Measurements from ENCODE around the gene KRTAP12-4.
"Not testable (repeated sequence)": the region's sequence is repeated elsewhere in the genome, so short reads cannot be mapped to it uniquely, and the experiment has no call there.

KRTAP12-4 gene

DNA sequence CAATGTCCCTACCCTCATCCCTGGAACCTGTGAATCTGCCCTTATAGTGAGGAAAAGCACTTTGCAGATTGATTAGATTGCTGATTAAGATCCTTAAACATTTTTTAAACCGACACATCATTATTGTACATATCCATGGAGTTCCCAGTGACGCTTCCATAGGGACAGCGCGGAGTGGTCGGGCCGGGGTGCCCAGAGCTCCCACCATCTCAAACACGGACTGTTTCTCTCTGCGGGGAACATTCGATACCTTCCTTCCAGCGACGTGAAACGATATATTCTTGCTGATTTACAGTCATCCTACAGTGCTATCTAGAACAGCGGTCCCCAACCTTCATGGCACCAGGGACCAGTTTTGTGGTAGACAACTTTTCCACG is 46.6 kb upstream of the KRTAP12-4 start:
- in situ Hi-C loops (cut with HindIII; ENCODE audit: low sequenced_read_pairs), result no loop called here
- no peak for DNase-seq (ENCODE audit: low read depth)
- H3K4me3 ChIP-seq (ENCODE audit: low read depth, low read length), result no peak overlapping the region
- TF ChIP-seq, protein P1, sequence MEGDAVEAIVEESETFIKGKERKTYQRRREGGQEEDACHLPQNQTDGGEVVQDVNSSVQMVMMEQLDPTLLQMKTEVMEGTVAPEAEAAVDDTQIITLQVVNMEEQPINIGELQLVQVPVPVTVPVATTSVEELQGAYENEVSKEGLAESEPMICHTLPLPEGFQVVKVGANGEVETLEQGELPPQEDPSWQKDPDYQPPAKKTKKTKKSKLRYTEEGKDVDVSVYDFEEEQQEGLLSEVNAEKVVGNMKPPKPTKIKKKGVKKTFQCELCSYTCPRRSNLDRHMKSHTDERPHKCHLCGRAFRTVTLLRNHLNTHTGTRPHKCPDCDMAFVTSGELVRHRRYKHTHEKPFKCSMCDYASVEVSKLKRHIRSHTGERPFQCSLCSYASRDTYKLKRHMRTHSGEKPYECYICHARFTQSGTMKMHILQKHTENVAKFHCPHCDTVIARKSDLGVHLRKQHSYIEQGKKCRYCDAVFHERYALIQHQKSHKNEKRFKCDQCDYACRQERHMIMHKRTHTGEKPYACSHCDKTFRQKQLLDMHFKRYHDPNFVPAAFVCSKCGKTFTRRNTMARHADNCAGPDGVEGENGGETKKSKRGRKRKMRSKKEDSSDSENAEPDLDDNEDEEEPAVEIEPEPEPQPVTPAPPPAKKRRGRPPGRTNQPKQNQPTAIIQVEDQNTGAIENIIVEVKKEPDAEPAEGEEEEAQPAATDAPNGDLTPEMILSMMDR (IDR thresholded peaks at IDR 0.05; ENCODE audit: low read depth, low read length, missing control alignments), result no peak

DNA sequence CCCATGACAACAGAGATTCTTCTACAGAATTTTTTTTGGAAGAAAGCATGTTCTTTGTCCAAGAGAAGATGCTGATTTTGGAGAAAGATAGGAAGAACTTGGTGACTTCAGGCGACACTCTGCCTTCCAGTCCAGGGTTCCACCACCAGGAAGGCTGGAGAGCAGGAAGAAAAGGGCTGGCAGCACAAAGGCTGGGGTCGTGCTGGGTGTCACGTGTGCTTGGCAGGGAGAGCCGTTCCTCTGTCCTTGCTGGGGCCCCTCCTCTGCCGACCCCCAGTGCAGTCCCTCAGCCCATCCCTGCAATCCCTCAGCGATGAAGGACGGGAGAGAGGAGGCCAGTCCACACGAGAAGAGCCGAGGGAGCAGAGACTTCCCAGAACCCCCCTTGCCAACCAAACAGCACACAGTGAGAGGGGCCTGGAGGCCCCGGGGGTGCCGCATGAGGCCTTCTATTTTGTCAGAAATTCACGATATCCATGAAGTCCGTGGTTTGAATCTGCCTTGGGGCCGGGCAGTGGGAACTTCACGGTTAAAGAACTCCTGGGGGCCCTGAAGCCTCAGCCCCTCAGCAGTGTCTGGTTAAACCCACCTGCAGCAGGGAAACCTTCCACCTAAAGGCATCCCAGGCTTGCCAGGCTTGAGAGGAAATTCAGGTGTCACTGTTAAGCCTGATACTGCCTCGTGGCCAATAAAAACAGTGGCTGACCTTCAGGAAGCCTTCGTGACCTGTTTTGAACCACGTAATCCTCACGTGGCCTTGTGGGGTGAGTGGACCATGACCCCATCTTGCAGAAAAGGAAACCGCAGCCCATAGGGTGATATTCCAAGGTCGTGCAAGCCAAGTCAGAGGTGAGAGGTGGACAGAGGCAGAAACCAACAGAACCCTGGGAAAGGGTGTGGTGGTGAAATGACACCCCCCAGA is 45.9 kb upstream of the KRTAP12-4 start:
- in situ Hi-C loops (cut with HindIII; ENCODE audit: low sequenced_read_pairs), result no loop called here
- no peak overlapping the region for H3K4me3 ChIP-seq (ENCODE audit: low read depth, low read length)
- no peak for DNase-seq (ENCODE audit: low read depth)
- TF ChIP-seq, protein P1 (IDR thresholded peaks at IDR 0.05; ENCODE audit: low read depth, low read length, missing control alignments), result no peak

DNA sequence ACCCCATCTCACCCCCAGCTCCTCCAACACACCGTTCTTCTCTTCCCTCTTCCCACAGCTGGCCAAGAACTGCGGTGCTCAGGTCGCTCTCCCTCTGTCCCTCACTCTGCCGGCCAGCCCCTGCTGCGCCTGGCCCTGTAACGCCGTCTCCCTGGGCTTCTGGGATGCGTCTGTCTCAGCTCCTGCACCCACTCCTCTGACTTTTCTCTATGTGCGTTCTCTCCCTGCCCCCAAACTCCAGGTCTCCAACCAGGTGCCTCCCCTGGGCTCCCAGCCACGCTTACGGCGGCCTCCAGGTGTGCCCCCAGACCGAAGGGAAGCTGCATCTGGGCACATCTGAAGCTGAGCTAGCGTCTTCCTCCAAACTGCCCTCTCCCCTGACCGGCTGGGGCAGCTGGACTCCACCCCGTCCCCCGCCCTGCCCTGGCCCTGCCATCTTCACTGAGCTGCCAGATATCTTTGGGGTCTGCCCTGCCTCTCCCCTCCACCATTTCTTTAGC is 45.1 kb upstream of the KRTAP12-4 start:
- in situ Hi-C loops (cut with HindIII; ENCODE audit: low sequenced_read_pairs), result no loop called here
- TF ChIP-seq, protein P1 (IDR thresholded peaks at IDR 0.05; ENCODE audit: low read depth, low read length, missing control alignments), result no peak
- DNase-seq (ENCODE audit: low read depth), result no peak
- H3K4me3 ChIP-seq (ENCODE audit: low read depth, low read length), result no peak overlapping the region

DNA sequence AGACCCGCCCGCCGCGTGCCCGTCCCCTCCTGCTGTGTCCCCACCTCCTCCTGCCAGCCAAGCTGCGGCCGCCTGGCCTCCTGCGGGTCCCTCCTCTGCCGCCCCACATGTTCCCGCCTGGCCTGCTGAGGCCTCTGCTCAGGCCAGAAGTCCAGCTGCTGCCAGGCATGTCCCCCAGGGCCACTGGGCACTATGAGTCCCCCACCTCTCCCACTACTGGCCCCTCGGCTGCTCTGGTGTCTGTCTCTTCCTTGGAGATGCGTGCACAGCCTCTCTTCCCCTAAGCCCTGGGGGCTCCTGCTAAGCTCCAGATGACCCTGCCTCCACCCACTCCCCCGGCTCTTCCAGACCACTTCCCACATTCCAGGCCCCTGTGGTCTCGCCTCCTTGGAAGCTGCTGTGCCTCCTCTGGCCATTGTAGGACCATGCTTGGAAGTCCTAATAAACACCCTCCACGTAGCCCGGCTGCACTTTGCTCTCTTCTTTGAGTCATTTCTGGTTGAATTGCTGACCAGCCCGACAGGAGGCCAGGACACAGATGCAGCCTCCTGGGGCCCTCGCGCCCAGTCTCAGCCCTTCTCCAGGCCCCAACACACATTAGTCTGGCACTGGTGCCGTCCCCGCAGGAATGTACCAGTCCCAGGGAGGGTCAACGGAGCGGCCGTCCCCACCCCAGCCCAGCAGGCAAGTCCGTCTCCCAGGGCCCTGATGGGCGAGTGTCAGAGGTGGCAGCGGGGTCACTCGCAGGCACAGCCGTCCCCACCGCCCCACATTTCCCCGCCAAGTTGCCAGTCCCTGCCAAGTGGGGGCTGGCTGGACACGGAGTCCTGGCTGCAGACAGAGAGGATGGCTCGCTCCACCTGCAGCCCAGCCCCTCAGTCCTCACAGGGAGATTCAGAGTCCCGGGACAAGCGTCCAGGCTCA is 43.6 kb upstream of the KRTAP12-4 start:
- TF ChIP-seq, protein P1 (IDR thresholded peaks at IDR 0.05; ENCODE audit: low read depth, low read length, missing control alignments), result no peak
- no peak overlapping the region for H3K4me3 ChIP-seq (ENCODE audit: low read depth, low read length)
- in situ Hi-C loops (cut with HindIII; ENCODE audit: low sequenced_read_pairs), result no loop called here
- peak; percentile 23 for DNase-seq (ENCODE audit: low read depth)

DNA sequence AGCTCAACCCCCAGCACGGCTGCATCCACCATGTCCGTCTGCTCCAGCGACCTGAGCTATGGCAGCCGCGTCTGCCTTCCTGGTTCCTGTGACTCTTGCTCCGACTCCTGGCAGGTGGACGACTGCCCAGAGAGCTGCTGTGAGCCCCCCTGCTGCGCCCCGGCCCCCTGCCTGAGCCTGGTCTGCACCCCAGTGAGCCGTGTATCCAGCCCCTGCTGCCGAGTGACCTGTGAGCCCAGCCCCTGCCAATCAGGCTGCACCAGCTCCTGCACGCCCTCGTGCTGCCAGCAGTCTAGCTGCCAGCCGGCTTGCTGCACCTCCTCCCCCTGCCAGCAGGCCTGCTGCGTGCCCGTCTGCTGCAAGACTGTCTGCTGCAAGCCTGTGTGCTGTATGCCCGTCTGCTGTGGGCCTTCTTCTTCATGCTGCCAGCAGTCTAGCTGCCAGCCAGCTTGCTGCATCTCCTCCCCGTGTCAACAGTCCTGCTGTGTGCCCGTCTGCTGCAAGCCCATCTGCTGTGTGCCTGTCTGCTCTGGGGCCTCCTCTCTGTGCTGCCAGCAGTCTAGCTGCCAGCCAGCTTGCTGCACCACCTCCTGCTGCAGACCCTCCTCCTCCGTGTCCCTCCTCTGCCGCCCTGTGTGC is 42.8 kb upstream of the KRTAP12-4 start, which contains the start of gene KRTAP10-12:
Gene KRTAP10-12, plus strand, starts transcription at position 1 of the 639 bp plus-strand sequence. Its CDS starts 30 bp downstream, at position 31.
- DNase-seq (ENCODE audit: low read depth); H3K4me3 ChIP-seq (ENCODE audit: low read depth, low read length); in situ Hi-C loops (cut with HindIII; ENCODE audit: low sequenced_read_pairs): not testable (repeated sequence)

DNA sequence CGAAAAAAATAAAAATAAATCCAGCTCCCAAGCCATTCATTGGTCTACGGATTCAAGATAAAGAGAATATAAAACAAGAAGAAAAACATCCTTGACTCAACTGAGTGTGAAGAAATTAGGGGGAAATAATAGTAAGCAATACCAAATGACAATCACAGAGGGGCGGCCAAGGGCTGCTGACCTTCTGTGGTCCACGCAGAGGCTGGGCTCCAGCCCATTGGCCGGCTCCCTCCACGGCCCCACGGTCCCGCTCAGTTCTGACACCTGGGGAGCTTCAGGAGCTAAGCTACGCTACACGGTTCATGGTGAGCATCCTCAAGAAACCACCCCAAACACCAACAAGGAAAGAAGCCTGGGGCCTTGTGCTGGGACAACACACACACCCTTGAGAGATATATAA is 42.1 kb upstream of the KRTAP12-4 start:
- no peak overlapping the region for H3K4me3 ChIP-seq (ENCODE audit: low read depth, low read length)
- in situ Hi-C loops (cut with HindIII; ENCODE audit: low sequenced_read_pairs), result no loop called here
- DNase-seq (ENCODE audit: low read depth), result no peak
- TF ChIP-seq, protein P1 (IDR thresholded peaks at IDR 0.05; ENCODE audit: low read depth, low read length, missing control alignments), result no peak
